ENCODE measurements around the gene MTHFSD. TPM values are rescaled to one million over a fixed set of nuclear protein-coding genes. Genes with fewer than 3 reads are reported as not detected.

Gene MTHFSD
- polyA plus RNA-seq, 1 donor: 11.9 TPM

DNA sequence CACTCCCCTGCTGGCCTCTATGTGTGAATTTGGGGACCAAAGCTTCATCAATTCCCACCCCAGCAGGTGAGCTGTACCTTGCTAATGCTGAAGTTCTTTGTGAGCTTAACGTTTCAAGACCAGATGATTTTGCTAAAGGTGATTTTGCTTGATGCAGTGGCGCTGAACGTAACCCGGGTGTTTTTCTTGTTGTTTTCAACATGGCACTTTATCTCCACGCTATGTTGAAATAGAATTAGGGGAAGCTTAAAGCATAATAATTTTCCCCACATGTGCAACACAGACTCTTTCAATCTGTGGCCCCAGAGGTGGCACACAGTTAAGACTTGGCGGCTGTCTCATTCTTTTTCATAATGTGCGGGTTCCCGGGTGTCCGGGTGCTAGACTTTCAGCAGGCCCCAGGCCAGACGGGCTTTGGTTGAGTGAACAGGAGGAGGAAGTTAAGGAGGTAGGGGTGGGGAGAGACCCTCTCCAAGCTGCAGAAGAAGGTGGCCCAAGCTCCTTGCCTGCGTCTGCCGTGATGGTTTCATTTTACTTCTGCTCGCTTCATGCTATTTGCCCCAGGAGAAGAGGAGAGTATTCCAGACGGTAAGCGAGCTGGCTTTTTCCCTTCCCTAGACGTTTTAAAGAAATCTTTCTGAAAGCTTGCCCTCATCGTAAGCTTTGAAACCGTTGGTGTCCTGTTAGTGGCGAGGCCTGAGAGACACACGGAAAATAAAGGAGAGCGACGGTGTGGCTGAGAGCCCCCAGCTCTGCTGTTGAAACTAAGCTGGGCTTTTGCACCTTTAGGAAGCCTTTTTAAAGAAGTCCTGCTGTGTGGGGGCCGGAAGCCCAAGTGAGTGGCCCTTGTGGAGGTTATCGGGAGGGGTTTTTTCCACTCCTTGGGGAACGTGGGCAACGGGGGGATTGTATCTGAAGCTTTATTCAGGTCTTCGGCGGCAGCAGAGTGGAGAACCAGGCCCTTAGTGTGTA lies 15.8 kb upstream of the MTHFSD start:
- DNase-seq (ENCODE audit: low read depth): no peak

DNA sequence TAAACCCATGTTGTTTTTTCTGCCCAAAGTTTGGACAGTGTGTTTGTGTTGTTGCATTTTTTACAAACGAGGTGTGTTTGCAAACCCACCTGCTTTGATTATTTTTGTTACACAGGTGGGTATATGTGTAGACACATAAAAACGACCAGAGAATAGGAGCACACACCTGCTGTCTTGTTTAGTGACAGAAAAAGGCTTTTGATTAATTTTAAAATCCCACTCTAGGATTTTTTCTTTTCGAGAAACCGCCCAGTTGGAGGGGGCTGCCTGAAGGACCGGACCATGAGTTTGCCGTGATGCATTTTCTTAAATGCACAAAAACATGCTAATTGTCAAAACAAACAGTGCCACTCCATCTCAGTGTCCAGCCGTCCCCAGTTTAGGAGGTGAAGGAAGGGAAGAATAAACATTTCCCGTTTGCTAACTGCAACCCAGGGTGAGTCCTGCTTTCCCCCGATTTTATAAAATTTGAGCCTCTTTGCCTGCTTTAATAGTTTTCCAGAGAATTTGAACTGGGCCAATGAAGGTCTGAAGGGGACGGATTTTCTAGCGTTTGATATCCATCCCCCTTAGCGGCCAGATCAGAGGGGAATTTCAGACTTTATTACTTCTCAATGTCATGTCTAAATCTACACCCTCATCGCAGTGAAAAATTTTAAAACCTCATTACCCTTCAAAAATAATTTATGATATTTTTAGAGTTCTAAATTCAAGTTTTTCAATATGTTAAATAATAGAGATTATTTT lies 14.8 kb upstream of the MTHFSD start:
- DNase-seq (ENCODE audit: low read depth): no peak

DNA sequence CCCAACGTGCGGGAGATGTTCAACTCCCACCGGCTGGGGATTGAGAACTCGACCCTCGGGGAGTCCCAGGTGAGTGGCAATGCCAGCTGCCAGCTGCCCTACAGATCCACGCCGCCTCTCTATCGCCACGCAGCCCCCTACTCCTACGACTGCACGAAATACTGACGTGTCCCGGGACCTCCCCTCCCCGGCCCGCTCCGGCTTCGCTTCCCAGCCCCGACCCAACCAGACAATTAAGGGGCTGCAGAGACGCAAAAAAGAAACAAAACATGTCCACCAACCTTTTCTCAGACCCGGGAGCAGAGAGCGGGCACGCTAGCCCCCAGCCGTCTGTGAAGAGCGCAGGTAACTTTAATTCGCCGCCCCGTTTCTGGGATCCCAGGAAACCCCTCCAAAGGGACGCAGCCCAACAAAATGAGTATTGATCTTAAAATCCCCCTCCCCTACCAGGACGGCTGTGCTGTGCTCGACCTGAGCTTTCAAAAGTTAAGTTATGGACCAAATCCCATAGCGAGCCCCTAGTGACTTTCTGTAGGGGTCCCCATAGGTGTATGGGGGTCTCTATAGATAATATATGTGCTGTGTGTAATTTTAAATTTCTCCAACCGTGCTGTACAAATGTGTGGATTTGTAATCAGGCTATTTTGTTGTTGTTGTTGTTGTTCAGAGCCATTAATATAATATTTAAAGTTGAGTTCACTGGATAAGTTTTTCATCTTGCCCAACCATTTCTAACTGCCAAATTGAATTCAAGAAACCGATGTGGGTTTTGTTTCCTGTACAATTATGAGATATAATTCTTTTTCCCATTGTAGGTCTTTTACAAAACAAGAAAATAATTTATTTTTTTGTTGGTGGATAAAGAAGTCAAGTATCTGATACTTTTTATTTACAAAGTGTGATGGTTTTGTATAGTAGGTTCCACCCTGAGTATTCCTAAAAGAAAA lies 13.9 kb upstream of the MTHFSD start:
- DNase-seq (ENCODE audit: low read depth): no peak

DNA sequence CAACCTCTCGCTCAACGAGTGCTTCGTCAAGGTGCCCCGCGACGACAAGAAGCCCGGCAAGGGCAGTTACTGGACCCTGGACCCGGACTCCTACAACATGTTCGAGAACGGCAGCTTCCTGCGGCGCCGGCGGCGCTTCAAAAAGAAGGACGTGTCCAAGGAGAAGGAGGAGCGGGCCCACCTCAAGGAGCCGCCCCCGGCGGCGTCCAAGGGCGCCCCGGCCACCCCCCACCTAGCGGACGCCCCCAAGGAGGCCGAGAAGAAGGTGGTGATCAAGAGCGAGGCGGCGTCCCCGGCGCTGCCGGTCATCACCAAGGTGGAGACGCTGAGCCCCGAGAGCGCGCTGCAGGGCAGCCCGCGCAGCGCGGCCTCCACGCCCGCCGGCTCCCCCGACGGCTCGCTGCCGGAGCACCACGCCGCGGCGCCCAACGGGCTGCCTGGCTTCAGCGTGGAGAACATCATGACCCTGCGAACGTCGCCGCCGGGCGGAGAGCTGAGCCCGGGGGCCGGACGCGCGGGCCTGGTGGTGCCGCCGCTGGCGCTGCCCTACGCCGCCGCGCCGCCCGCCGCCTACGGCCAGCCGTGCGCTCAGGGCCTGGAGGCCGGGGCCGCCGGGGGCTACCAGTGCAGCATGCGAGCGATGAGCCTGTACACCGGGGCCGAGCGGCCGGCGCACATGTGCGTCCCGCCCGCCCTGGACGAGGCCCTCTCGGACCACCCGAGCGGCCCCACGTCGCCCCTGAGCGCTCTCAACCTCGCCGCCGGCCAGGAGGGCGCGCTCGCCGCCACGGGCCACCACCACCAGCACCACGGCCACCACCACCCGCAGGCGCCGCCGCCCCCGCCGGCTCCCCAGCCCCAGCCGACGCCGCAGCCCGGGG lies 12.9 kb upstream of the MTHFSD start:
- no peak for DNase-seq (ENCODE audit: low read depth)

DNA sequence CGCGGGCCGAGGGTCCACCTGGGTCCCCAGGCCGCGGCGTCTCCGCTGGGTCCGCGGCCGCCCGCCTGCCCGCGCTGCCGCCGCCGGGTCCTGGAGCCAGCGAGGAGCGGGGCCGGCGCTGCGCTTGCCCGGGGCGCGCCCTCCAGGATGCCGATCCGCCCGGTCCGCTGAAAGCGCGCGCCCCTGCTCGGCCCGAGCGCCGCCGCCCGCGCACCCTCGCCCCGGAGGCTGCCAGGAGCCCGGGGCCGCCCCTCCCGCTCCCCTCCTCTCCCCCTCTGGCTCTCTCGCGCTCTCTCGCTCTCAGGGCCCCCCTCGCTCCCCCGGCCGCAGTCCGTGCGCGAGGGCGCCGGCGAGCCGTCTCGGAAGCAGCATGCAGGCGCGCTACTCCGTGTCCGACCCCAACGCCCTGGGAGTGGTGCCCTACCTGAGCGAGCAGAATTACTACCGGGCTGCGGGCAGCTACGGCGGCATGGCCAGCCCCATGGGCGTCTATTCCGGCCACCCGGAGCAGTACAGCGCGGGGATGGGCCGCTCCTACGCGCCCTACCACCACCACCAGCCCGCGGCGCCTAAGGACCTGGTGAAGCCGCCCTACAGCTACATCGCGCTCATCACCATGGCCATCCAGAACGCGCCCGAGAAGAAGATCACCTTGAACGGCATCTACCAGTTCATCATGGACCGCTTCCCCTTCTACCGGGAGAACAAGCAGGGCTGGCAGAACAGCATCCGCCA lies 12.1 kb upstream of the MTHFSD start:
- no peak for DNase-seq (ENCODE audit: low read depth)

DNA sequence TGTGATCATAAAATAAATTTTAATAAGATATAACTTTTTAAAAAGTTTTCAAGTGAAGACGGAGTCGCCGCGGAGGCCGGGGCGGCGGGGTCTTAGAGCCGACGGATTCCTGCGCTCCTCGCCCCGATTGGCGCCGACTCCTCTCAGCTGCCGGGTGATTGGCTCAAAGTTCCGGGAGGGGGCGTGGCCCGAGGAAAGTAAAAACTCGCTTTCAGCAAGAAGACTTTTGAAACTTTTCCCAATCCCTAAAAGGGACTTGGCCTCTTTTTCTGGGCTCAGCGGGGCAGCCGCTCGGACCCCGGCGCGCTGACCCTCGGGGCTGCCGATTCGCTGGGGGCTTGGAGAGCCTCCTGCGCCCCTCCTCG lies 11.5 kb upstream of the MTHFSD start, which contains the start of gene FOXC2:
Gene FOXC2 (plus strand): TSS at position 229 of the 365 bp plus-strand sequence. CDS start 507 bp downstream, outside the sequence.
- DNase-seq (ENCODE audit: low read depth): peak; percentile 58

DNA sequence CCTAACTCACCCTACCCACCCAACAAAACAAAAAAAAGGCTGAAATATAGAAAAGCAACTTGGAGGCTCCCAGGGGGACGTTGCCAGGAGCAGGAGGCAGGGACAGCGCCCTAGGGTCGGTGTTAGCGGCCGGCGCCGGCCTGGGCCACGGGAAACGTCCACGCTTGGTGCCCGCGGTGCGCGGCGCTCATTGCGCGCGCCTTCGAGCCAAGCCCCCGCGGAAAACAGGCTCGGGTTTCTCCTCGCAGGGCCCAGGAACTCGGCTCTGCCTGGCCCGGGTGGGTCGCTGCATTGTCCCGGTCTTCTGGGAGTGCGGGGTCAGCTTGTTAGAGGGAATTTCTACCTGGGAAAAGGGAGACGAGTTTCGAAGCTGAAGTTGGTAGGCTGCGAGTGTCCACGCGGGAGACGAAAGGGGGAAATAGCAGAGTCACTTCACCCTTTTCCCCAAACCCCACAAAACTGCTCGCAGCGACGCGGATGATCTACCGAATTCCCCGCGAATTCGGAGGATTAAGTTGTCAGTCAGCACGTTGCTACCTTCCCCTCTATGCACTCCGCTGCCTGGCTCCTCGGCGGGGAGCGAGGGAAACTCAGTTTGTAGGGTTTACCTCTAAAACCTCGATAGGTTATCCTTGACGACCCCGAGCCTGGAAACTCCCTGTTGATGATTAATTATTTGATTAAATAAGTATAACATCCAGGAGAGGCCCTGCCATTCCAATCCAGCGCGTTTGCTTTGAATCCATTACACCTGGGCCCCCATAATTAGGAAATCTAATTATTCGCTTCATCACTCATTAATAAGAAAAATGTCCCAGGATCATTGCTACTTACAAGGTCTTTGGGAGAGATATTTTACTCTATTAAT lies 10.8 kb upstream of the MTHFSD start:
- no peak for DNase-seq (ENCODE audit: low read depth)

DNA sequence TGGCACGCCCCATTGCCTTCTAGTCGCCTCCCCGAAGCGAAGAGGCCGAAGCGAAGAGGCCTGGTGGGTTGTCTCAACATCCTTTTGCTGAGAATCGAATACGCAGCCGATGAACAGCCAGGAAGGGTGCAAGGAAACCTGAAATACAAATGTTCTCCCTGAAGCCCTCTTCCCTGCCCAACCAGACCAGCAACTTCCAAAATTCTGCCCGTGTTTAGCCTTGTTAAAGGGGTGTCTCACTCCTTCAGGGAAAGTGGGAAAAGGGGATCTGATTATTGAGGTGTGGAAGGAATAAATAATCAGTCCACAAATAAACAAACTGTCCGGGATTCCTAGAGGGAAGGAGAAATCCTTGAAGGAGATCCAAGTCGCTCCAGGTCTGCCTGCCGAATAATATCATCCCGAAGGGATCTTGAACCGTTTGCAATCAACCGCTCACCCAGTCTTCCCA lies 10.2 kb upstream of the MTHFSD start:
- no peak for DNase-seq (ENCODE audit: low read depth)

GRCh38 chr16:86563469-86564345 lies 8.7 kb upstream of the MTHFSD start:
- DNase-seq (ENCODE audit: low read depth): peak; percentile 69

- no peak for DNase-seq (ENCODE audit: low read depth)
These were observed 7.3 kb upstream of the MTHFSD start for GRCh38 chr16:86562356-86562755.

GRCh38 chr16:86559802-86560305 lies 4.8 kb upstream of the MTHFSD start:
- no peak for DNase-seq (ENCODE audit: low read depth)

- DNase-seq (ENCODE audit: low read depth): no peak
These were observed 3.5 kb upstream of the MTHFSD start for GRCh38 chr16:86558355-86559193.

DNA sequence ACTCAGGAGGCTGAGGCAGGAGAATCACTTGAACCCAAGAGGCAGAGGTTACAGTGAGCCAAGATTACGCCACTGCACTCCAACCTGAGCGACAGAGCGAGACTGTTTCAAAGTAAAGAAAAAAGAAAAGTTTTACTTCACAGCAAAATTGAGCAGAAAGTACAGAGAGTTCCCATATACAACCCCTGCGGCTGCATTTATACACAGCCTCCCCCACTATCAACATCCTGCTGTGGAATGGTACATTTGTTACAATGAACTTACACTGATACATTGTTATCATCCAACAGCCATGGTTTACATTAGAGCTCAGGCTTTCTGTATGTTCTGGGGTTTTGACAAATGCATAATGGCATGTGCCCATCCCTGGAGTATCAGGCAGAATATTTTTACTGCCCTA lies 2.6 kb upstream of the MTHFSD start:
- DNase-seq (ENCODE audit: low read depth): no peak

GRCh38 chr16:86556576-86556975 lies 1.5 kb upstream of the MTHFSD start:
- DNase-seq (ENCODE audit: low read depth): no peak

- DNase-seq (ENCODE audit: low read depth): no peak
These were observed 655 bp upstream of the MTHFSD start for GRCh38 chr16:86555704-86556075.

GRCh38 chr16:86554599-86554916 lies 477 bp downstream of the MTHFSD start:
- DNase-seq (ENCODE audit: low read depth): no peak

GRCh38 chr16:86553356-86553755 lies 1.7 kb downstream of the MTHFSD start:
- DNase-seq (ENCODE audit: low read depth): no peak

Data from forelimb muscle (tissue), 1 donor.